DMS114 treated with DMSO at 0.1 percent for 48 hours (cell line): ENCODE data around the gene FBXL15.

Experiments used
- DNase-seq: peaks from one replicate; lab custom pipeline; 2025; ENCODE audit not compliant: unreplicated experiment; lab: John Stamatoyannopoulos, UW

Gene FBXL15

DNA sequence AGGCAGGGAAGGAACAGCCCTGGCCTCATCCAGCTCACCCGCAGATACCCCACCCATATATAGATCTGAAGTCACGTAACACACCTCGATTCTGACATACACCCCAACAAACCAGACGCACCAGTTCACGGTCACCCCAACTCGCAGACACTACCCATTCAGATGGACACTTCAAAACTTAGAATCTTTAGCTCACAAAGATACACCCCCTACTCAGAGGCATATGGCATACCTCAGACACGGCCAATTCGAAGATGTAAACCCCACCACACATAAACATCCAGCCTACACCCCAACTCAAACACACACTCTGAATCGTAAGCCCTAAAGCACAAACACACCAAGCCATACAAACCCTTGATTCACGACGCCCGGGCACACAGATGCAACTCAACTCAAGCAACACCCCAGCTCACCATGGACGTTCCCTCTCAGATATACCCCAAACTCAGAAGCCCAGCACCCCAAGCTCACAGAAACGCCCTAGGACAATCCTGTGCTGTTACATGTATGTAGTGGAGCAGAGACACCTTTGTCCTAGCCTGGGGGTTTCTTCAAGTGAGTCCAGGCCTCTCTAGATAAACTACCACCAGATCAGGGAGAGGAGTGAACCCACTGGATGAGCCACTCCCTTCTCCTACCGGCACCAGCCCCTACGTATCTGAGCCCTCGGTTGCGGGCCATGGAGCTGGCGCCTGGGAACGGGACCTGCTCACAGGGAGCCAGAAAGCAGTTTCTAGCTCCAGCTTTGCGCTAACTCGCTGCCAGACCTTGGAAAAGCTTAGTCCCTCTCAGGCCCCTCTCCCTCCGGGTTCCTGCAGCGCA, 10.8 kb upstream of the FBXL15 start:
- DNase-seq: no peak

DNA sequence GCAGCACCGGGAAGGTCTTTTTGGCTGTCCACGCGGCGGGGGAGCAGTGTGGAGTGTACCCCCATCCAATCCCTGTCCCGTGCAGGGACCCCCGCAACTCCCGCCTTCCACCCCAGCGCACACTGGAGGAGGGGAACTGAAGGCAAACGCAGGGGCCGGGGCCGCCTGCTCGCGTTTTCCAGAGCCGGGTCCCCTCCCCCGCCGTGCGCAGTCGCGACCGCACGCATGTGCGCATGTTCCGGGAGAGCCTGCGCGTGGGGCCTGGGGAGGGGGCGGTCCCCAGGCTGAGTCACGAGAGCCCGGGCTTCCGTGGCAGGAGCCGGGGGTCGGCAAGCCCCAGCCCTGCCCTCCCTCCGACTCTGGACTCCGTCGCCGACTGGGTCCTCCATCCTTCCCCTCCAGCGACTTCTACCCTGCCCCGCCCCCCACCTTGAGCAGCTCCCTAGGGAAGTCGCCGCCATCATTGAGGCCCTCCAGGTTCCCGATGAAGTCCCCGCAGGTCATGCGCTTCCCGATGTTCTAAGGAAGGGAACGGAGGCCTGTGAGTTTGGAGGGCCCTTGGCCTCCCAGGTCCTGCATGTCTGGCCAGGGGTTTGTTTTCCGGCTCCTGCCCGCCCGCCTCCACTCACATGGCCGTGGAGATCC, 10.1 kb upstream of the FBXL15 start:
- peak; percentile 34 for DNase-seq

DNA sequence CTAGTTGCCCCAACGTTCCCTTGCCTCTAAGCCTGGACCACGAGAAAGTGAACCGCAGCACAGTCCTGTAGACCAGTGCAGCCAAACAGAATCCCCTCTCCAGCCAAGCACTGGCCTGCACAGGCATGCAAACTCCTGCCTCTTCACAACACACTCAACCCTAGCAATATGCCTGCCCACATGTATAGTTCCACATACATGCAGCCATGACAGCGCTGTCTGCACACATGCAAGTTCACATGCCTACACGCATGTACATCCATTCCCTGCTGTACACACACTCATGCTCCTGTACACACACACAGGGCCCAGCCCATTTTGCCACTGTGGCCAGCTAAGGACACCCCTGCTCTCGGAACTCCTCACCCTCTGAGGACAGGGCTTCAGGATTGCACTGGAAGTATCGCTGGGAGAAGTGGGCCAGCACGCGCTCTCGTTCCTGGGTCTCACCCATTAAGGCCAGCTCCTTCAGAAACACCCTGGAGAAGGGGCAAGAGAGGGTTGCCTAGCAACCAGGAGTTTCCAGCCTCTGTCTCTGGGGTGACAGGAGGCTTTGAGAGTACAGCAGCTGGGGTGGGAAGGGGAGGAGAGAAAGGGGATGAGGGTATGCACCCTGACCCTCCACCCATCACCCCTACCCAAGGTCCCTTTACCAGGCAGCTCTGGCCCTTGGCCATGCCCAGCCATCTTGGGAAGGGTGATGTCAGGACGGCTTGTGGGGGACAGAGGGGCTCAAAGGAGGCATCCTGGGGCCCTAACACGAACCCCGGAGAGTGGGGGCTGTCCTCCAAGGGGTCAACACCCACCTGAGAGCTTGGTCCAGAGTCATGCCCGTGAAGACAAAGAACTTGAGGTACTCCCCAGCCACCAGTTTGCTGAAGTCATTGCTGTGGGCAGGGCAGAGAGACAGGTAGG, 9.0 kb upstream of the FBXL15 start:
- no peak for DNase-seq

DNA sequence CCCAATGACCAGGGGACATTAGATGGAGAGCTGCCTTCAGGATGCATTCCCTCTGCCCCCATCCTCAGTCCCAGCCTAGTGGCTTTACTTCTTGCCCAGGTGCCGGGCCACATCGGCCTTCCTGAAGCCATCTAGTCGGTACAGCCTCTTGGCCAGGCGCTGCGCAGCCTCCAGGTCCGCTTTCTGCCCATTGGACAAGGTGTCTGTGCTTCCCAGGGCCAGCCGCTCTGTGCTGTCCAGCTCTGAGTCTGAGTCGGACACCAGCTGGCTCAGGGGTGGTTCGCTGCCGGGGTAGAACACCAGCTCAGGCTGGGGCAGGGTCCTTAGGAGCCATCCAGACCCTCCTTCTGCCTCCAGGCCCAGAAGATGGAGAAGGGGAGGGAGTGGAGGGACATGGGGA, 8.3 kb upstream of the FBXL15 start:
- no peak for DNase-seq

DNA sequence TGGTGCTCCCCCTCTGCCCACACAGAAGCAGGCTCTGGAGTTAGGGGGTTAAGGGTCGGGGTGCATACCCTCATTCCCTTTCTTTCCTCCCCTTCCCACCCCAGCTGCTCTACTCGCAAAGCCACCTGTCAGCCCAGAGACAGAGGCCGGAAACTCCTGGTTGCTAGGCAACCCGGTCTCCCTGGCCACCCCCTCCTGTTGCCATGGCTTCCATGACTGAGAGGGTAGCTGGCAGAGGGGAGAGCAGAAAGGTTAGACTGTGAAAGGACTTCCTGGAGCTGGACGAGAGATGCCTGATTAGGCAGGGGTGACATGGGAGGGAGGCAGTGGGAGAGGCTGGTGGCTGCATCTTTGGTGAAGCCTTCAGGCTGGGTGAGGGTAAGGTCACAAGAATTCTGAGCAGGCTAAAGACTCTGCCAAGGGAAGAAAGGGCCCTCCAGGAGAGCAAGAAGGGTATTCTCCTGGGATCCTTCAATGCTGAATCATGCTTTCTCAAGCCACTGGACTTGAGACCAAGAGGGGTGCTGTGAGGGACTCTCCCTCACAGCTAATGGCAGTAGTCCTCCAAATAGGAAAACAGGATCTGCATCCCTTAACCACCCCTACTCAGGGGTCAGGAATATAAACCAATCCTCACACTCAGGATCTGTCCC, 7.5 kb upstream of the FBXL15 start:
- DNase-seq: no peak

DNA sequence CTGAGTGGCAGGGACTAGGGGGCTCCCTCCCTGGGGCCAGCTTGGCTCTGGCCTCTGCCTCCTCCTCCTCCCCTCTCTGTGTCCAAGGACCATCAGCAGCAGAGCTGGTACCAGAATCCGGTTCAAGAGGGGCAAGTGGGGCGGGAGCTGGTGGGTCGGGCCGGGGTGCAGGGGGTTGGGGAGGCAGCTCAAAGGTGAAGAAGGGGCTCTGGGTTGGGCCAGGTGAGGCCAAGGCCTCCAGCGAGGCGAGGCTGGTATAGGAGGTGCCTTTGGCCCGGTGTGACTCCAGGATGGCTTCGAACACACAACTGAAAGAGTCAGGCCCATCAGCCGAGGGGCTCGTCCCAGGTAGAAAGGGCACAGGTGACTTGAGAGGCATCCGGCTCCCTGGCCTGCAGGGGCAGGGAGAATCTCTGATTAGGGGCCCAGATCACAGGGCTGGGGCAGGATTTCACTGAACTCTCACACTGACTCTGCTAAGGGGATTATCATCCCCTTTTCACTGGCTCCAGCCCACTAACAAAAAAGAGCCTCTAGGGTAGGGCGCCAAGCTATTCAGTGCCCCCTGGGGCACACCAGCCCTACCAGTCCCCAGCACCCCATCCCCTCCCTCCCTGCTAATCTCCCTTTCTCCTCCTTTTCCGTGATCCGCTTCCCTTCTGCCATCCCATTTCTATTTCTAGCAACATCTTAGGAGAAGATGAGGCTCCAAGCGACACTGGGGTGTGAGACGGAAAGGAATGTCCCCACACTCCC, 6.7 kb upstream of the FBXL15 start:
- no peak for DNase-seq

DNA sequence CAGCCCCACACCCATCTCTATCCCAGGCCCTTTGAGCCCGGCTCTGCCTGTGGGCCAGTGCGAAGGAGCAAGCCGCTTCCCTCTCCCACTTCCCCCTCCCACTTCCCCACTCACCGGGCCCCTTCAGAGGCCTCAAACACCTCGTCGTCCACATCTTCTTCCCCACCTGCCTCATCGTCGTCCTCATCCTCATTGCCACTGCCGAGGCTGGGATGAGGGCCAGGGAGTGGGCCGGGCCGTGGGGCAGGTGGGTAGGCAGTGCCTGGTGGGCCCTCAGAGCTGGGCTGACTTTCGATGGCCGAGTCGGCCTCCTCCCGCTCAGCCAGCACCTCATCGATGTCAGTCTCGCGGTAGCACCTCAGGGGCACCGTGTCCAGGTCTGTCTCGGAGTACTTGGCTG, 5.9 kb upstream of the FBXL15 start:
- no peak for DNase-seq

DNA sequence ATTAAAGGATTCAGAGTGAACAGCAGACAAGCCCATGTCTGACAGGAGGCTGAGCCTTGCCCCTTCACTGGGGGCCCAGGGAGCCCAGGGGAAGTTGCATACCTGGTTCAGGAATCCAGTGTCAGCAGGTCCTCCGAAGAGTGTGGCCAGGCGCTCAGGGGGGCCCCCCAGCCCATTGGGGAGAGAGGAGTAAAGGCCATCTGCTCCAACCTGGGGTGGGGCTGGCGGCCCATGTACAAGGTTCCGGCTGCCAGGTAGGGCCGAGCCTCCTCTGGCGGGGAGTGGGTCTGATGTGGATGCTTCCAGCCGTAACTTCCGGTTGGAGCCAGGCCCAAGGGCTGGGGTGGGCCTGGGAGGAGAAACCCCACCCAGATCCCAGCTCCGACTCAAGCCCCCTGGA, 4.4 kb upstream of the FBXL15 start:
- DNase-seq: no peak

DNA sequence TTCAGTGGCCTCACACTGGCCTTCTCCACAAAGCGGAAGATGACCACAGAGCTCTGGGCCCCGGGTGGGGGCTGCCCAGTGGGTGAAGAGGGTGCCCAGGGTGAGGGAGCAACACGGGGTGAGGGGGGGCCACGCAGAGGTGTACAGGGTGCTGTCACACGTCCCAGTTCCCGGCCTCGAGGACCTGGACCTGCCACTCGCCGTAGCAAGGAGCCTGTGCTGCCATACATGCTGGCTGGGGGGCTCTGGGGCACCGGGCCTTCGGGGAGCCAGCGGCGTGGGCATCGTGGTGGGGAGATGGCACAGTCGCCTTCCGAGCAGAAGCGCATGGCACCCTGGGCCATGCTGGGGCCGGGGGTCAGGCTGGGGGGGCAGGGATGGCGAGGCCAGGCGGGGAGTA, 3.9 kb upstream of the FBXL15 start:
- no peak for DNase-seq

DNA sequence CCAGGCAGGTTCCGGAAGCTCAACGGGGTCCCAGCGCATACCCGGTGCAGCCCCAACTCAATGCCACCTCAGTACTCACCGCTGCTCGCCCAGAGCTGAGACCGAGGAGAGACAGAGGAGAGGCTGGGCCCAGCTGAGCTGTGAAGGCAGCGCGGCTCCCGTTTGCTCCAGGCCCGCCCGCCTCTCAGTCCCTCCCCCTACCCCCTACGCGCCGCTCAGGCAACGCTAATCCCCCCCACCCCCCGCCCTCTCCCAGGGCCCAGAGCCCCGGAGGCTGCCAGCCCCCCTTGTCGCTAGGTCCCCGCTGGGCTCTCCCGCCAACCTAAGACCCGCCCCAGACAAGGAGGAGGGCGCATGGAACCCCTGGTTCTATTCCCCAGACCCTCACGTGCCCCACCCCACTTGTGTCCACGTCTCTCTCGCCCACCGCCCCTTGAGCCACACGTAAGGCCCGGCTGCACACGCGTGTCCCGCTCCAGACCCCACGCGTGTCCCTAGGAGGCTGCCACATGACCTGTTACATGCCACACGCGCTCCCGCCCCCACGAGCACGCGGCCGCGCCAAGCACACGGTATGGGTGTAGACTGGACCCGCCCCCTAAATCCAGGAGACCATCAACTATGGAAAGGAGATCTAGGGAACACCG, 1.9 kb upstream of the FBXL15 start, which contains the start of gene PSD:
Gene PSD, minus strand, starts transcription at position 164 of the 647 bp plus-strand sequence. CDS start 1,747 bp downstream, outside the sequence.
- no peak for DNase-seq

DNA sequence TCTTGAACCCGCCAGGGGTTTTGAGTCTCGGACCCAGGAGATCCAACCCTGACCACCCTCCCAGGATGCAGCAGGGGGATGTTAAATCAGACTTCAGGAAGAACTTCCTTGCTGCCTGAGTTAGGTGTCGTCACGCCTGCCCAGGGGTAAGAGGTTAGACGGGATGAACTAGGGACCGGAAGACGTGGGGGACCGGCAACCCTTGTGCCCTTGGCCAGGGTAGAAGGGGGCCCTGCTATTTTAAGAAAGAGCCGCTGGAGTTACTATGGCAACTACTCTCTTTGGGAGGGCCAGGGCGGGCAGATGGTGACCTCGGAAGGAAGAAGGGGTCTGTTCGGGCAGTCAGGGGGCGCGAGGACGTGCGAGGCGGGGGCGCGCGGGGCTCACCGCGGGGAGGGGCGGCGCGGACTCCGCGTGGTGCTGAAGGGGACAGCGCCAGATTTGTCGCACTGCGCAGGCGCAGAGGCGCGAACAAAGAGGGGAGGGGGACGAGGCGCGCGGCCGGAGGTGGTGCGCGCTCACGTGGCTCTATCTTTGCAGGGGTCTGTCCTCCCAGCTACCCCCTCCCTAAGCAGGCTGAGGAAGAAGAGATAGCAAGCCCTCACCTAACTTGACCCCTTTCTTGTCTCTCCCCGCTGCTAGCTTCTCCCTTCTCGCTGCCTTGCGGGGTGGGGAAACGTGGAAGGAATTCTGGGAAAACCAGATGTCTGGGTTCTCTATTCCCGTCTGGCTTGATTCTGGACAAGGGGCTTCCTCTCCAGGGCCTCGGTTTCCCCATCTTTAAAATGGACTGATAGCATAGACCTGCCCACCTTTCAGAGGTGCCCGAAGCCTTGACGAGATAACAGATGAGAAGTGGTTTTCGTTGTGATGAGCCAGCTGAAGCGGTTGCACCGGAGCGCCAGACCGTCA, 1.1 kb upstream of the FBXL15 start:
- peak; percentile 54 for DNase-seq

DNA sequence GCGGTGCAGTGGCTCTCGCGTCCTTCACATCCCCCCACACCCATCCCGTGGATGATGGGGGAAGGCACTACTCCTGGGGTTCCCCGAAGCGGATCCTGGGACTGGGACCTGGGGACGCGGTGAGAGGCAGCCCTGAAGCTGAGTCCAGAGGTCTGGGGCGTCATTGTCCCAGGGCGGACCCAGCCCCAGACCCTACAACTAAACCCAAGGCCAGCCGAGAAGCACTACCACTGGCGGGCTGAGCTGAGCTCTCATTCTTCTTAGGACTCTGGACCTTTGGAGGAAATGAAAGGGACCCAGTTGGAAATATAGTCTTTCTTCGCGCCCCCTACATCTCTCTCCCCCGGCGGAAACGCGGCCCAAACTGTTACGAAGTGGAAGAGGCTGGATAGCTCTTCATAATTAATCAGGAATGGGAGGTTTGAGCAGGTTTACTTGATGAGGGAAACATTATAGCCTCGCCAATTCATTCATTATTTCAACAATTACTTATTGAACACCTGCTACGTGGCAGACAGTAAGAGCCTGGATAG, 389 bp upstream of the FBXL15 start:
- DNase-seq: no peak

DNA sequence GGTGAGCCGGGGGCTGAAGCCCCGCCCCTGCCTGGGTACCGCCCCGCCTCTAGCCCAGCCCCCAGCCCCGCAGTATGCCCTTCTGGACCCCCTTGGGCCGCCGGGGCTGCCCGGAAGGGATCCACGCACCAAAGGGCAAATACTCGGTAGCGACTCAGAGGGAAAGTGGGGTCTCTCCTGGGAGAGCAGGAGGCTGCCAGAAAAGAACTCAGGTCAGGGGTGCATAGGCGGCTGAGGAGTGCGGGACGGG, 796 bp downstream of the FBXL15 start:
- no peak for DNase-seq

DNA sequence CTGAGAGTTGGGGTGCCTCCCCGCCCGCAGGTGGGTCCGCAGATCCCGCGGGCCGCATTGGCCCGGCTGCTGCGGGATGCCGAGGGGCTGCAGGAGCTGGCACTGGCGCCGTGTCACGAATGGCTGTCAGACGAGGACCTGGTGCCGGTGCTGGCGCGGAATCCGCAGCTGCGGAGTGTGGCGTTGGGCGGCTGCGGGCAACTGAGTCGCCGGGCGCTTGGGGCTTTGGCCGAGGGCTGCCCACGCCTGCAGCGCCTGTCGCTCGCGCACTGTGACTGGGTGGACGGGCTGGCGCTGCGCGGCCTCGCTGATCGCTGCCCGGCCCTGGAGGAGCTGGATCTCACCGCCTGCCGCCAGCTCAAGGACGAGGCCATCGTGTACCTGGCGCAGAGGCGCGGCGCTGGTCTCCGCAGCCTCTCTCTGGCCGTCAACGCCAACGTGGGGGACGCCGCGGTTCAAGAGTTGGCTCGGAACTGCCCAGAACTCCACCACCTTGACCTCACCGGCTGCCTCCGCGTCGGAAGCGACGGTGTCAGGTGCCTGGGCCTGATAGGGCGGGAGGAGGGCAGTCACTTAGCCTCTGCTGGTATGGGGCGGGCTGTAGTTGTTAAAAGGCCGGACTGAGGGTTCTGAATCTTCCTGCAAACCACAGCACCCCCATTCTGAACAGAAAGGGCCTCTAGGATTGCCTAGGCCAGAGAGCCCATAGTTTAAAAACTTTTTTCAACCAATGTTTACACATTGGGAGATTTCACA, 1.3 kb downstream of the FBXL15 start:
- no peak for DNase-seq

DNA sequence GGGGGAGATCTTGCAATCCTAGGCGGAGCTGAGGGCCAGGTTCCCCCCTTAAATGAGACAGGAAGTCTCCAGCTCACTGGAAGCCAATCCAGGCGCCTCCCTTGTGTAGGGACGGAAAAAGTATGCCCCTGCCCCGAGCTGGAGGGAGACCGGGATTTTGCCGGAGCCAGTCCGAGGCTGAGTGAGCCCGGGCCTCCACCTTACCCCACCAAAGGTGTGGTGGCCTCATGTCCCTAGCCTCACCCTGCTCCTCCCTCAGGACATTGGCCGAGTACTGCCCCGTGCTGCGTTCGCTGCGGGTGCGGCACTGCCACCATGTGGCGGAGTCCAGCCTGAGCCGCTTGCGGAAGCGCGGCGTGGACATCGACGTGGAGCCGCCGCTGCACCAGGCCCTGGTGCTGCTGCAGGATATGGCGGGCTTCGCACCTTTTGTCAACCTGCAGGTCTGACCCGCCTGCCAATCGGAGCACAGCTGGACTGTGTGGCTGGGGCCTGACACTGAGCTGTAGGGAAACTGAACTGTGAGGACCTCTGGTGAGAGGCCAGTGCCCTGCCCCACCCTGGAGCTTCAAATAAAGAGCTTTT, 2.0 kb downstream of the FBXL15 start:
- peak; percentile 61 for DNase-seq

DNA sequence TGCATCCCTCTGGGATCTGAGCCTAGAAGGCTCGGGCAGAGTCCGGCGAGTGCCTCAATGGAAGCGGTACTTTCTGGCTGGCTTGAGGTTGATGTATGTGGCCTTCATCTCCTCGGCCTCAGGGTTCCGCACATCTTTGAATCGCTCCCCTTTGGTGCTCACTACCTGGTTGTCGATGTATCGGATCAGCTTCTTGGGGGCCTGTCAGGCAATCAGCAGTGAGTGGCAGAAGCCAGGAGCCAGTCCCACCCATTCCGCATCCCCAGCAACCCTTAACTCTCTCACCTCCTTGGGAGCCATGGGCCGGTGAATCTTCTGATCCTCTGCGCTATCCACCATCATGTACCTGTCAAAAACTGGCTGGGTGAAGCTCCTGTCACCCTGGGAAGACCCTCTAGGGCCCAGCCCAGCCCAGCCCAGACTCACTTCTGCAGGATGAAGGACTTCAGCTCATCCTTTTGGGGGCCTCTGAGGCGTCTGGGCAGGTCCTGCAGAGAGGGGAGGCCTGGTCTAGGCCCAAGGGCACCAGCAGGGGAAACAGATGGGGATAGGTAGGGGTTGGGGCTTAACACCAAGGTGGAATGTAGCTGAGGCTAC, 2.8 kb downstream of the FBXL15 start:
- no peak for DNase-seq

DNA sequence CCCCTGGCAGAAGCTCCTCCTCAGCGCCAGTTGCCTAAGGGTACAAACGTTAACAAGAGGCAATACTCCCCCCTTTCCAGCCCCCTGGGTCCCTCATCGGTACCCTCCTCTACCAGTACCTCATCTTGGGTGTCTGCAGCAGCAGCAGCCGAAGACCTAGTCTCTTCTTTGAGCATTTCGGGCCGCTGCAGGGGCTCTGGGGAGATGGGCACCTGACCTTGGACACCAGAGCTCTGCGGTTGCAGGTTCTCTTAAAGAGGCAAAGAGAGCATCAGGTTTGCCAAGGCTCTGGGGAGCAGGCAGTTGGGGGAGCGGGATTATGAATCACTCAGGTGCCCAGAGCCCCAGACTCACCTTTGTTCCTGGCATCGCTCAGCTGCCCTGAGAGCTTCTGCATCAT, 3.5 kb downstream of the FBXL15 start:
- DNase-seq: no peak
